DMS 273 (cell line): ENCODE results near the gene GPX2.
A peak's percentile ranks its signal among the peaks of the same experiment; 100 is the strongest.
"Not testable (repeated sequence)": the region's sequence is repeated elsewhere in the genome, so short reads cannot be mapped to it uniquely, and the experiment has no call there.

Experiments used
- DNase-seq: peaks from one replicate; lab custom pipeline; 2025; ENCODE audit not compliant: unreplicated experiment; lab: John Stamatoyannopoulos, UW

The GPX2 gene

DNA sequence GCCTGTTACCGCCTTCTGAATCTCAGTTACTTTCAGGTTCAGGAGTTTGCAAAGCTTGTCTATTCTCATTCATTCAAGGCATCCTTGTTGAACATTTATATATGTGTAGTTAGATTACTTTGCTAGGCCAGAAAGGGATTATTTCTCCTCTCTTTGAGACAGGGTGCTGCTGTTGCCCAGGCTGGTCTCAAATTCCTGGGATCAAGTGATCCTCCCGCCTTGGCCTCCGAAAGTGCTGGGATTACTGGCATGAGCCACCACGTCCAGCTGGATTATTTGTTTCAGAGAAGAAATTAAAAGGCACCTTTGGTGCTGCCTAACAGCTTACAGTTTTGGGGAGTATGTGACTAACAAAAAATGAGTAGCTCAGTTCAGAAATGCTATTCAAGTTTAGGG is 27.5 kb downstream of the GPX2 start:
- no peak for DNase-seq

DNA sequence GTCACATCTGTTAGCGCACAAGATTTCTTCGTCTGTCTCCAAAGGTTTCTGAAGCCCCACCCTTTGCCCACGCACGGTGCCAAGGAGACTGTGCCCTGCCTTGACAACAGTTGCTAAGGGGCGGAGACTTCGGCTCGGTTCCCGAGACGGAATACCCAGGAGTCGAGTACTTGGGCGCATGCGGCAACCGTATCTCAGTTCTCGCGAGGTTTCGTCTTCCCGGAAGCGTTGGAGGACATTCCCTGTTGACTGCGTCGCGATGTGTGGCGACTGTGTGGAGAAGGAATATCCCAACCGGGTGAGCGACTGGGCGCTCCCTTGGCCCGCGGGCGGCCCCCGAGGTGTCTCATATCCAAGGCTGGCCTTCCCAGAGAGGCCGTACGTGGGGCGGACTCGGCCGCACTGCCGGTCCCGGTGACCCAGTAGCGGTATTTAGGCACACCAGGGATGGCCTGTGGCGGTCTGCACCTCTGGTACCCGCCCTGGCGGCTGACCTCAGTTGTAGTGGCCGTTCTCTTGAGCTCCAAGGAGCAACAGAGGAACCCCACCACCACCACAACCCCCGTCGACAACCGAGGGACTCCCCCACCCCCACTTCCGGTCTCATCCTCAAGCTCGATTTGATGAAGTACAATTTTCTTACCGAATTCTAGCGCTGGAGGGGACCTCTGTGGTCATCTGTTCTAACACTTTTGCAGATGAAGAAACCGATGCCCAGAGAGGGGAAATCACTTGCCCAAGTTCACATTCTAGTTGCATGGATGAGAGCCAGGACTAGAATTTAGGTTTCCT is 28.1 kb downstream of the GPX2 start, which contains the start of gene CHURC1:
CHURC1 (plus strand) TSS at position 219 of the 792 bp plus-strand sequence; CDS start at position 260, 41 bp downstream.
- peak; percentile 100 for DNase-seq

DNA sequence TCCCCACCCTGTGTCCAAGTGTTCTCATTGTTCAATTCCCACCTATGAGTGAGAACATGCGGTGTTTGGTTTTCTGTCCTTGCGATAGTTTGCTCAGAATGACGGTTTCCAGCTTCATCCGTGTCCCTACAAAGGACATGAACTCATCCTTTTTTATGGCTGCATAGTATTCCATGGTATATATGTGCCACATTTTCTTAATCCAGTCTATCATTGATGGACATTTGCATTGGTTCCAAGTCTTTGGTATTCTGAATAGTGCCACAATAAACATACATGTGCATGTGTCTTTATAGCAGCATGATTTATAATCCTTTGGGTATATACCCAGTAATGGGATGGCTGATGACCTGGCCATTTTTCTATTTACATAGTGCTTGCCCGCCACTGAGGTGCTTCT is 29.1 kb downstream of the GPX2 start:
- DNase-seq, result not testable (repeated sequence)

- DNase-seq, result no peak
Observed at GRCh38 chr14:64912261-64912660, 30.3 kb downstream of the GPX2 start.

- DNase-seq, result peak; percentile 60
Observed at GRCh38 chr14:64910847-64911495, 31.6 kb downstream of the GPX2 start.

DNA sequence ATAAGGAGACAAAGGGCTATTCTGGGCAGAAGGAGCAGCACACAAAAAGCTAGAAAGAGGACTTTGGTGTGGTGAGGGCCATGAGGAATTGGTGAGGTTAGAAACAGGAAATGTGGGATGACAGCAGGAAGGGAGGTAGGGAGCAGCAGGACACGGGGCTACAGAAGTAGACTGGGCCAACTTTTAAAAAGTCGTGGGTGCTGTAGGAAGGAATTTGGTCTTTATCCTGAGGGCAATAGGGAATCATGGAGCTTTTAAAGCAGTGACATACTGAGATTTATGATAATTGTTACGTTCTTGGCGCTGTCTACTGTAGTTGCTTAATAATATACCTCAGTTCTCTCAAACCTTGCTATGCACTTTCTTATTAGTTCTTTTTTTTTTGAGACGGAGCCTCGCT is 36.5 kb downstream of the GPX2 start:
- DNase-seq, result no peak

- no peak for DNase-seq
Observed at GRCh38 chr14:64899958-64900357, 42.6 kb downstream of the GPX2 start.

DNA sequence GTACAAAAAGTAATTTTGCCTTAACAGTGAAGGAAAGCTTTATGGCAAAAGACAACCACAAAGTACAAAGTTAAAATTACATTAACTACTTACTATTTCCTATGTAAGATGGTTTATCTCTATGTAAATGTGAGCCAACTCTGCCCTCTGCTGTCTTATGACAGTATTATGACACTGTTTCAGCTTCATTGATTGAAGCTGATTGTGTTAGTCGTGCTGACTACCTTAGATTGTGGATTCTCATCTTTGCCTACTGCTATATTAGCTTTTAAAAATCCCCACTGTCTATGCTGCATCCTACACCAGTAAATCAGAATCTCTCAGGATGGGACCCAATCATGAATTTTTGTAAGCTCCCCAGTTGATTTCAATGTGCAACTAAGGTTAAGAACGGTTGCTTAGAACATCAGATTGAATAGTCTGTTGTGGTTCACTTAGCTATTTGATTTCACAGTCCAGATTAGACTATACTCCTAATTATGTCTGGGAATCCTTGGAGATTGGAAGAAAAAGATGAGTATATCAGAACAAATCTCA is 50.6 kb downstream of the GPX2 start:
- DNase-seq, result peak; percentile 84

- DNase-seq, result peak; percentile 71
Observed at GRCh38 chr14:64891173-64891838, 51.2 kb downstream of the GPX2 start.

- no peak for DNase-seq
Observed at GRCh38 chr14:64889352-64889751, 53.2 kb downstream of the GPX2 start.
